Left ventricle myocardium inferior (tissue), 1 donor: Measurements from ENCODE around the gene C16orf96. TPM values are rescaled to one million over a fixed set of nuclear protein-coding genes. Genes with fewer than 3 reads are reported as not detected.

Experiments
- DNase-seq: peaks from one replicate; pipeline ENCODE4 v3.0.0-alpha.2; 2020
- H3K27ac ChIP-seq: fragments of 200-600 bp; replicated peaks from 2 replicates; pipeline ENCODE4 v1.8.0; 2021
- H3K27me3 ChIP-seq: fragments of 200-600 bp; 2 replicates; pipeline ENCODE4 v1.8.0; 2021; ENCODE audit warnings: low read depth
- H3K36me3 ChIP-seq: fragments of 200-600 bp; 2 replicates; pipeline ENCODE4 v1.8.0; 2021
- H3K4me1 ChIP-seq: fragments of 200-600 bp; 2 replicates; pipeline ENCODE4 v1.8.0; 2021
- H3K4me3 ChIP-seq: fragments of 200-600 bp; 2 replicates; pipeline ENCODE4 v1.8.0; 2021; ENCODE audit warnings: mild to moderate bottlenecking, moderate library complexity
- H3K9me3 ChIP-seq: fragments of 200-600 bp; replicated peaks from 2 replicates; pipeline ENCODE4 v1.8.0; 2021
- CTCF ChIP-seq: fragments of 200-600 bp; IDR thresholded peaks from 2 replicates; pipeline ENCODE4 v1.8.0; 2021; ENCODE audit warnings: antibody characterized with exemption, mild to moderate bottlenecking, borderline replicate concordance
- intact Hi-C: fragments of 100-400 bp; cut with micrococcal nuclease; formaldehyde crosslinking; loops from one replicate; pipeline ENCODE4 v1.11.0; 2022
- total RNA-seq: library from RNA; stranded (reverse); fragmentation: NEBNext Ultra II Directional; extraction: Animal tissue kit (Norgen Biotek cat#: 25700); gene quantifications from one replicate; pipeline ENCODE4 v1.2.1, GENCODE V29; 2021
- donor health status: DM: no; HTN: yes; CAD: no; lungs with severe emphysema.

C16orf96 gene
- total RNA-seq, 1 donor from 2014 or later, result 0.08 TPM

- Histone ChIP-seq H3K4me3 (no peak overlapping the region), H3K4me1 (peaks cover 65% of the 10 kb centered on the region), H3K9me3 (no peaks in the 10 kb centered on the region), H3K27ac (peak overlapping the region; percentile 81), H3K27me3 (no peaks in the 10 kb centered on the region), H3K36me3 (peaks cover 76% of the 10 kb centered on the region)
- intact Hi-C loops, result no loop called here
- TF ChIP-seq CTCF, result no peak
- no peak for DNase-seq
These were observed 46.0 kb upstream of the C16orf96 start for GRCh38 chr16:4510131-4510530.

GRCh38 chr16:4510747-4511426 lies 45.3 kb upstream of the C16orf96 start:
- H3K27me3 ChIP-seq, result no peaks in the 10 kb centered on the region
- no peak for DNase-seq
- H3K4me3 ChIP-seq, result no peak overlapping the region
- TF ChIP-seq CTCF, result no peak
- peak overlapping the region; percentile 81 for H3K27ac ChIP-seq
- H3K4me1 ChIP-seq, result peaks cover 65% of the 10 kb centered on the region
- intact Hi-C loops, result no loop called here
- H3K36me3 ChIP-seq, result peaks cover 68% of the 10 kb centered on the region
- no peaks in the 10 kb centered on the region for H3K9me3 ChIP-seq

DNA sequence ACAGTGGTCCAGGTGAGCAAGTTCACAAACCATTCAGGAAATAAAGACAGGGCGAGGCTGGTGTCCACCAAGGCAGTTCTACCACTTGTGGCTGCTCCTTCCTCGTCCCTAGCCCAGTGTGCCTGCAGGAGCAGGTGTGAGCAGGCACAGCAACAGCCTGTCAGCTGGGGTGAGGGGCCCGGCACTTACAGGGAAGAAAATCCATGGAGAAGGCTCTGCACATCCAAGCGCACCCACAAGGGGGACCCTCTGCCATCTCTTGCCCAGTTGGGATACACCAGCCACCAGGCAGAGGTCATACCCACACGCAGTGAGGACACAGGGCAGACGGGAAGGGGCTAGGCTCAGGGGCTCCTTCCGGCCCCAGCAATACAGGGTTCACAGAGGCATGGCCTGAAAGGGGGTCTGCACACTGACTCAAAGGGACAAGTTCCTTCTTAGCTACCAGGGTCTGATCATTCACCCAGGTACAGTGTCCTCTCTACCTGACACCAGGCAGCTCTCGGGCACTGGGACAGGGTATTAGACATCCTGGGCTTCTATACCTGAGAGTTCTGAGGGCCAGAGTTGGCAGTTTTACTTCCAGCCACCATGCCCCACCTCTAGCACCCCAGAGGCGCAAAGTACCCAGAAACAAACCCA lies 44.6 kb upstream of the C16orf96 start:
- peaks cover 64% of the 10 kb centered on the region for H3K4me1 ChIP-seq
- H3K27ac ChIP-seq, result peak overlapping the region; percentile 81
- peak; percentile 71 for TF ChIP-seq CTCF
- peaks cover 64% of the 10 kb centered on the region for H3K36me3 ChIP-seq
- H3K27me3 ChIP-seq, result no peaks in the 10 kb centered on the region
- intact Hi-C loops, result no loop called here
- DNase-seq, result peak; percentile 65
- no peaks in the 10 kb centered on the region for H3K9me3 ChIP-seq
- H3K4me3 ChIP-seq, result no peak overlapping the region

DNA sequence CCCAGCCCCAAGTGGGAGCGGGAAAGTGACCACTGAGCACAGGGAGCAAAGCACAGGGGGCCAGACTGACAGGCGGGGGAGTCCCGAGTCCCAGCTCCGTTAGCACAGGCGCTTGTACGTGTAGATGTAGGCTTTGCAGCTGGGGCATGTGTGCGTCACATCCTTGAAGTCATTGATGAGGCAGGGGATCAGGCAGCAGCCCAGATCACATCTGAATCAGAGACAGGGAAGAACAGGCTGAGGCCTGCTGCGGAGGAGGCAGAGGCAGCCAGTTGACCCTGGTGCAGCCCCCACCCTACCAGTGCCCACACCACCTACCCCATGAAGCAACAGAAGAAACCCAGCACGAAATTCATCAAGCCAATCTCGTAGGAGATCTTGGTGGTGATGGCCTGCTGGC lies 43.7 kb upstream of the C16orf96 start:
- peaks cover 56% of the 10 kb centered on the region for H3K36me3 ChIP-seq
- no peaks in the 10 kb centered on the region for H3K27me3 ChIP-seq
- H3K4me3 ChIP-seq, result no peak overlapping the region
- no peak for DNase-seq
- no peaks in the 10 kb centered on the region for H3K9me3 ChIP-seq
- peak overlapping the region; percentile 81 for H3K27ac ChIP-seq
- peaks cover 68% of the 10 kb centered on the region for H3K4me1 ChIP-seq
- no peak for TF ChIP-seq CTCF
- intact Hi-C loops, result no loop called here

DNA sequence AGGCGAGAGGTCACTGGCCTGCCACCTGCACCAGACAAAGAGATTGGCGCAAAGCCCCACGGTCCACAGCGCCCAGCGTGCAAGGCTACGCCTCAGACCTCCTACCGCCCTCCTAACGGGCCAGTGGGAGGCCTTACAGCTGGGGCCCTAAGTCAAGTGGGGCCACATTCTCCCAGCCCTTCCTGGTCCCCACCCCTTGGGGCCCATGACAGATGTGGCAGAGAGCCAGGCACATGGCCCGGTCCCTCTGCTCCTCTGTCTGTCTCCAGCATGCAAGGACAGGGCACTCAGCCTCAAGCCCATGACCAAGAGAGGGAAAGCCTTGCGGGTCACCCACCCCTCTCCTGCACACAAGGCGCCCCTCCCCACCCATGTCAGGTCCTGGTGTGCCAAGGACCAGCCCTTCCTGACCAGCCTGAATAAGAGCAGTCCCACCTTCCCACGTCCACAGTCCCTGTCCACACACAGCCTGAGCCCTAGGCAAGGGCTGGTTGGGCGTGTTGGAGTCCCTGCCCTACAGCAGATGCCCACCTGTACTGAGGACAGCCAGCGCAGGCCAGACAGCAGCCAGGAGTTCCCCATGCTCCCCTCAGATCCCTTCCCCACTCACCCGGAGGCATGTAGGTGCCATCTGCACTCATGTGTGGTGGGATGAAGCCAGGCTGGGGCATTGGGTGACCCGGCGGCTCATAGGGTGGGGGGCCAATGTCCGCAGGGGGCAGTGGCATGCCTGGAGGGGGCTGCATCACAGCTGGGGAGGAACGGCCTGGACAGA lies 42.9 kb upstream of the C16orf96 start:
- Histone ChIP-seq H3K4me3 (no peak overlapping the region), H3K36me3 (peaks cover 48% of the 10 kb centered on the region), H3K9me3 (no peaks in the 10 kb centered on the region), H3K27me3 (no peaks in the 10 kb centered on the region), H3K4me1 (peaks cover 76% of the 10 kb centered on the region), H3K27ac (peak overlapping the region; percentile 81)
- intact Hi-C loops, result no loop called here
- DNase-seq, result peak; percentile 42
- no peak for TF ChIP-seq CTCF
